GM23338 (cell line): ENCODE results near the gene GABARAP. TPM values are rescaled to one million over a fixed set of nuclear protein-coding genes. Genes with fewer than 3 reads are reported as not detected.

Experiments used
- ATAC-seq: fragments of 200-7000 bp; cut with Tn5 transposase; 3 replicates; pipeline ENCODE4 v1.9.1; 2020
- DNase-seq: peaks from one replicate; pipeline ENCODE4 v3.0.0-alpha.2; 2015; ENCODE audit warnings: low spot score
- H2AFZ ChIP-seq: fragments of 200-600 bp; sonication (generic); 2 replicates; pipeline ENCODE4 v1.8.0; 2016; ENCODE audit warnings: antibody characterized with exemption, mild to moderate bottlenecking, moderate library complexity
- H3F3A ChIP-seq: fragments of 200-600 bp; sonication (generic); replicated peaks from 2 replicates; pipeline ENCODE4 v1.8.0; 2017; ENCODE audit warnings: antibody characterized with exemption, mixed run types, low read depth
- H3K27ac ChIP-seq: fragments of 200-600 bp; sonication (generic); 2 replicates; pipeline ENCODE4 v1.6.1; 2016; ENCODE audit warnings: low read depth
- H3K27me3 ChIP-seq: fragments of 200-600 bp; sonication (generic); 2 replicates; pipeline ENCODE4 v1.8.0; 2016; ENCODE audit warnings: mild to moderate bottlenecking, mixed run types, moderate library complexity; ENCODE audit not compliant: insufficient read depth
- H3K36me3 ChIP-seq: fragments of 200-600 bp; sonication (generic); 2 replicates; pipeline ENCODE4 v1.8.0; 2016; ENCODE audit warnings: mild to moderate bottlenecking; ENCODE audit not compliant: insufficient read depth
- H3K4me1 ChIP-seq: fragments of 200-600 bp; sonication (generic); 2 replicates; pipeline ENCODE4 v1.8.0; 2016; ENCODE audit warnings: mild to moderate bottlenecking, moderate library complexity; ENCODE audit not compliant: insufficient read depth
- H3K4me2 ChIP-seq: fragments of 200-600 bp; sonication (generic); 2 replicates; pipeline ENCODE4 v1.7.1; 2017; ENCODE audit warnings: mixed run types
- H3K4me3 ChIP-seq: fragments of 200-600 bp; sonication (generic); 2 replicates; pipeline ENCODE4 v1.6.1; 2016; ENCODE audit warnings: mixed run types
- H3K79me2 ChIP-seq: fragments of 200-600 bp; sonication (generic); replicated peaks from 2 replicates; pipeline ENCODE4 v1.8.0; 2017; ENCODE audit warnings: mild to moderate bottlenecking; ENCODE audit not compliant: insufficient read depth
- H3K9me2 ChIP-seq: fragments of 200-600 bp; sonication (generic); 2 replicates; pipeline ENCODE4 v1.8.0; 2017; ENCODE audit not compliant: insufficient read depth
- H4K20me1 ChIP-seq: fragments of 200-600 bp; sonication (generic); replicated peaks from 2 replicates; pipeline ENCODE4 v1.8.0; 2017; ENCODE audit warnings: mild to moderate bottlenecking; ENCODE audit not compliant: insufficient read depth
- H3K27ac Mint-ChIP-seq: 2 replicates; pipeline ENCODE4 v1.8.0; 2020; ENCODE audit warnings: inconsistent platforms, mild to moderate bottlenecking, moderate library complexity, mixed read lengths
- H3K27me3 Mint-ChIP-seq: 3 replicates; pipeline ENCODE4 v1.8.0; 2022; ENCODE audit warnings: low read depth, mild to moderate bottlenecking, moderate library complexity, mixed read lengths, inconsistent platforms; ENCODE audit not compliant: insufficient read depth, poor library complexity
- H3K36me3 Mint-ChIP-seq: 3 replicates; pipeline ENCODE4 v1.8.0; 2021; ENCODE audit warnings: low read depth, mild to moderate bottlenecking, inconsistent platforms, moderate library complexity, mixed read lengths
- H3K4me1 Mint-ChIP-seq: 3 replicates; pipeline ENCODE4 v1.8.0; 2020; ENCODE audit warnings: mild to moderate bottlenecking, inconsistent platforms, mixed read lengths
- H3K4me3 Mint-ChIP-seq: 3 replicates; pipeline ENCODE4 v1.8.0; 2021; ENCODE audit warnings: moderate library complexity, mild to moderate bottlenecking, inconsistent platforms, mixed read lengths
- H3K9me3 Mint-ChIP-seq: 3 replicates; pipeline ENCODE4 v1.8.0; 2020; ENCODE audit warnings: moderate library complexity, mild to moderate bottlenecking, inconsistent platforms, mixed read lengths
- EZH2 ChIP-seq: fragments of 200-600 bp; sonication (generic); IDR thresholded peaks from one replicate; pipeline ENCODE4 v1.8.0; 2017; ENCODE audit warnings: antibody characterized with exemption, mild to moderate bottlenecking, low read depth; ENCODE audit not compliant: unreplicated experiment
- NANOG ChIP-seq: IDR thresholded peaks from 2 replicates; pipeline ENCODE4 v1.6.1; 2016; ENCODE audit warnings: antibody characterized with exemption, borderline replicate concordance
- POLR2AphosphoS5 ChIP-seq: IDR thresholded peaks from 2 replicates; pipeline ENCODE4 v1.6.1; 2016; ENCODE audit warnings: antibody characterized with exemption, low read depth
- STAT1 ChIP-seq: IDR thresholded peaks from one replicate; pipeline ENCODE4 v1.6.1; 2016; ENCODE audit warnings: antibody characterized with exemption; ENCODE audit not compliant: unreplicated experiment
- polyA plus RNA-seq: library from polyadenylated mRNA; unstranded; fragments of >200 nt; fragmentation: Nextera tagmentation; extraction: Ambion mirVana; gene quantifications from 2 replicates; pipeline ENCODE4 v1.2.1, GENCODE V29; 2016
- total RNA-seq: library from RNA; depleted of rRNA; stranded (reverse); fragments of >200 nt; shearing (Covaris generic); gene quantifications from 2 replicates; pipeline ENCODE4 v1.2.3, GENCODE V29; 2014
- TF ChIP-seq, protein P1 (sequence below): fragments of 250-450 bp; sonication (Bioruptor Pico); IDR thresholded peaks from 2 replicates; pipeline ENCODE4 v1.5.0; 2020; ENCODE audit warnings: mild to moderate bottlenecking, moderate library complexity

The GABARAP gene
- total and polyA plus RNA-seq, 2 experiments from 2014 or later = 128 to 520 TPM

DNA sequence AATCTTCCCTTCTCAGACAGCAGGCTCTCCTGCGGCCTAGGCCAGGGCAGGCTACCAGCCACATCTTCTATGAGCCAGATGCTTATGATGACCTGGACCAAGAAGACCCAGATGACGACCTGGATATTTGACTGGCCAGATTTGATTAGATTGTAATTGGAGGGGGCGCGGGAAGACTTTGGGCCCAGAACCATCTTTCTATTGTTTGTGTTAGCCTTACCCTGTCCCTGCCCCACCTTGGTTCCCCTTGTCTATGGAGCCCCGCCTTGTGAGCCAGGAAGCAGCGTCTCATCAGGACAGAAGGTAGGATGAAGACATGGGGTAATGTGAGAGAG, 17.3 kb upstream of the GABARAP start:
- Histone ChIP-seq H3K4me1 (peaks cover 9% of the 10 kb centered on the region), H4K20me1 (peaks cover 20% of the 10 kb centered on the region; the same call in 1 of the 2 replicates), H3K9me2 (no peaks in the 10 kb centered on the region), H3K27ac (peak overlapping the region; percentile 66), H3K4me3 (no peak overlapping the region), H3K27me3 (no peaks in the 10 kb centered on the region), H3K4me2 (no peak overlapping the region), H2AFZ (no peak overlapping the region), H3K36me3 (peaks cover 23% of the 10 kb centered on the region), H3F3A (peaks cover 26% of the 10 kb centered on the region), H3K79me2 (peaks cover 27% of the 10 kb centered on the region)
- TF ChIP-seq, protein P1, sequence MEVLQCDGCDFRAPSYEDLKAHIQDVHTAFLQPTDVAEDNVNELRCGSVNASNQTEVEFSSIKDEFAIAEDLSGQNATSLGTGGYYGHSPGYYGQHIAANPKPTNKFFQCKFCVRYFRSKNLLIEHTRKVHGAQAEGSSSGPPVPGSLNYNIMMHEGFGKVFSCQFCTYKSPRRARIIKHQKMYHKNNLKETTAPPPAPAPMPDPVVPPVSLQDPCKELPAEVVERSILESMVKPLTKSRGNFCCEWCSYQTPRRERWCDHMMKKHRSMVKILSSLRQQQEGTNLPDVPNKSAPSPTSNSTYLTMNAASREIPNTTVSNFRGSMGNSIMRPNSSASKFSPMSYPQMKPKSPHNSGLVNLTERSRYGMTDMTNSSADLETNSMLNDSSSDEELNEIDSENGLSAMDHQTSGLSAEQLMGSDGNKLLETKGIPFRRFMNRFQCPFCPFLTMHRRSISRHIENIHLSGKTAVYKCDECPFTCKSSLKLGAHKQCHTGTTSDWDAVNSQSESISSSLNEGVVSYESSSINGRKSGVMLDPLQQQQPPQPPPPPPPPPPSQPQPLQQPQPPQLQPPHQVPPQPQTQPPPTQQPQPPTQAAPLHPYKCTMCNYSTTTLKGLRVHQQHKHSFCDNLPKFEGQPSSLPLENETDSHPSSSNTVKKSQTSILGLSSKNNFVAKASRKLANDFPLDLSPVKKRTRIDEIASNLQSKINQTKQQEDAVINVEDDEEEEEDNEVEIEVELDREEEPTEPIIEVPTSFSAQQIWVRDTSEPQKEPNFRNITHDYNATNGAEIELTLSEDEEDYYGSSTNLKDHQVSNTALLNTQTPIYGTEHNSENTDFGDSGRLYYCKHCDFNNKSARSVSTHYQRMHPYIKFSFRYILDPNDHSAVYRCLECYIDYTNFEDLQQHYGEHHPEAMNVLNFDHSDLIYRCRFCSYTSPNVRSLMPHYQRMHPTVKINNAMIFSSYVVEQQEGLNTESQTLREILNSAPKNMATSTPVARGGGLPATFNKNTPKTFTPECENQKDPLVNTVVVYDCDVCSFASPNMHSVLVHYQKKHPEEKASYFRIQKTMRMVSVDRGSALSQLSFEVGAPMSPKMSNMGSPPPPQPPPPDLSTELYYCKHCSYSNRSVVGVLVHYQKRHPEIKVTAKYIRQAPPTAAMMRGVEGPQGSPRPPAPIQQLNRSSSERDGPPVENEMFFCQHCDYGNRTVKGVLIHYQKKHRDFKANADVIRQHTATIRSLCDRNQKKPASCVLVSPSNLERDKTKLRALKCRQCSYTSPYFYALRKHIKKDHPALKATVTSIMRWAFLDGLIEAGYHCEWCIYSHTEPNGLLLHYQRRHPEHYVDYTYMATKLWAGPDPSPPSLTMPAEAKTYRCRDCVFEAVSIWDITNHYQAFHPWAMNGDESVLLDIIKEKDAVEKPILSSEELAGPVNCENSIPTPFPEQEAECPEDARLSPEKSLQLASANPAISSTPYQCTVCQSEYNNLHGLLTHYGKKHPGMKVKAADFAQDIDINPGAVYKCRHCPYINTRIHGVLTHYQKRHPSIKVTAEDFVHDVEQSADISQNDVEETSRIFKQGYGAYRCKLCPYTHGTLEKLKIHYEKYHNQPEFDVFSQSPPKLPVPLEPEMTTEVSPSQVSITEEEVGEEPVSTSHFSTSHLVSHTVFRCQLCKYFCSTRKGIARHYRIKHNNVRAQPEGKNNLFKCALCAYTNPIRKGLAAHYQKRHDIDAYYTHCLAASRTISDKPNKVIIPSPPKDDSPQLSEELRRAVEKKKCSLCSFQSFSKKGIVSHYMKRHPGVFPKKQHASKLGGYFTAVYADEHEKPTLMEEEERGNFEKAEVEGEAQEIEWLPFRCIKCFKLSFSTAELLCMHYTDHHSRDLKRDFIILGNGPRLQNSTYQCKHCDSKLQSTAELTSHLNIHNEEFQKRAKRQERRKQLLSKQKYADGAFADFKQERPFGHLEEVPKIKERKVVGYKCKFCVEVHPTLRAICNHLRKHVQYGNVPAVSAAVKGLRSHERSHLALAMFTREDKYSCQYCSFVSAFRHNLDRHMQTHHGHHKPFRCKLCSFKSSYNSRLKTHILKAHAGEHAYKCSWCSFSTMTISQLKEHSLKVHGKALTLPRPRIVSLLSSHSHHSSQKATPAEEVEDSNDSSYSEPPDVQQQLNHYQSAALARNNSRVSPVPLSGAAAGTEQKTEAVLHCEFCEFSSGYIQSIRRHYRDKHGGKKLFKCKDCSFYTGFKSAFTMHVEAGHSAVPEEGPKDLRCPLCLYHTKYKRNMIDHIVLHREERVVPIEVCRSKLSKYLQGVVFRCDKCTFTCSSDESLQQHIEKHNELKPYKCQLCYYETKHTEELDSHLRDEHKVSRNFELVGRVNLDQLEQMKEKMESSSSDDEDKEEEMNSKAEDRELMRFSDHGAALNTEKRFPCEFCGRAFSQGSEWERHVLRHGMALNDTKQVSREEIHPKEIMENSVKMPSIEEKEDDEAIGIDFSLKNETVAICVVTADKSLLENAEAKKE (CRISPR knock-in tag) = no peak
- TF ChIP-seq EZH2 (no peak), STAT1 (no peak), NANOG (no peak)
- ATAC-seq (no peak), DNase-seq (no peak)
- H3K4me3 Mint-ChIP-seq = peak overlapping the region; percentile 91; the same call in 1 of the 3 replicates
- H3K27ac Mint-ChIP-seq = peak overlapping the region; percentile 67
- peaks cover 57% of the 10 kb centered on the region for H3K36me3 Mint-ChIP-seq
- peaks cover 33% of the 10 kb centered on the region for H3K27me3 Mint-ChIP-seq
- peaks cover 25% of the 10 kb centered on the region for H3K4me1 Mint-ChIP-seq
- no peaks in the 10 kb centered on the region; the same call in 2 of the 3 replicates for H3K9me3 Mint-ChIP-seq

DNA sequence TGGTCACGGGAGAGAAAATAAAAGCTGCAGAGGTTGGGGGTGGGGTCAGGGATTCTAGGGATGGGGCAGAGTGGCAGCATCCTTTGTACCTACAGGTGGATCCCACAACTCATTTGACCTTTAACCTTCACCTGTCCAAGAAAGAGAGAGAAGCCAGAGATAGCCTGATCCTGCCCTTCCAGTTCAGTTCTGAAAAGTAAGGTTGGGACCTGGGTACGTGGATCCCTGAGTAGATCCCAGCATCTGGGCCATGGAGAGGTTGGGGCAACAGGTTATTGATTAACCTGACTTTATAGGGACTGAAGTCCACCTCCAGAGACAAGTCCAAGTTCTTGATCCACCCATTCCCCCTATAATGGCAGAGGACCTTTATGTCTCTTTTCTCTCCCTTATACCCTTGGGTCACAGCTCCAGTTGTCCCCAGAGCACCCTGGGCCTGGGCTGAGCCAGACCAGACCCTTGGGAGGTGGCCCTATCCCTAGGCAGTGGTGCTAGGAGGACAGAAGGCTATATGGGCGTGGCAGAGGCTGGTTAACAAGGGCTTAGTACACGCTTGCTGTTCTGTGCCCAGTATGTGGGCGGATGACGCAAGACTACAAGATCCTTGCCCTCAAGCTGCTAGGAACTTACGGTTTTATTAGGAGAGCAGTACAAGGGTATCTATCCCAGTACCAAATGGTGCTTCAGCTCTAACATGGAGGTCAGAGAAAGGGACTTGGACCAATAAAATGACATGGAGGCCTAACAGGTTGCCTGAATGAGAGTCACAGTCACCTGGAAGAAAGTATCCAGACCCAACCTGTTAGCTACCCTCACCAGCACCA, 16.7 kb upstream of the GABARAP start:
- Histone ChIP-seq H3K9me2 (no peaks in the 10 kb centered on the region), H3K4me3 (no peak overlapping the region), H2AFZ (no peak overlapping the region), H3K27me3 (no peaks in the 10 kb centered on the region), H3K27ac (peak overlapping the region; percentile 66), H3K79me2 (peaks cover 30% of the 10 kb centered on the region), H3K4me2 (no peak overlapping the region), H4K20me1 (peaks cover 20% of the 10 kb centered on the region; the same call in 1 of the 2 replicates), H3K36me3 (peaks cover 23% of the 10 kb centered on the region), H3K4me1 (peaks cover 5% of the 10 kb centered on the region), H3F3A (peaks cover 28% of the 10 kb centered on the region)
- Mint-ChIP-seq H3K4me1 (peaks cover 19% of the 10 kb centered on the region), H3K4me3 (peak overlapping the region; percentile 91; the same call in 2 of the 3 replicates), H3K9me3 (no peaks in the 10 kb centered on the region; the same call in 2 of the 3 replicates), H3K36me3 (peaks cover 60% of the 10 kb centered on the region), H3K27ac (peak overlapping the region; percentile 67), H3K27me3 (peaks cover 29% of the 10 kb centered on the region)
- DNase-seq (no peak), ATAC-seq (no peak)
- TF ChIP-seq POLR2AphosphoS5 (peak; percentile 41; the same call in 1 of the 2 replicates), NANOG (no peak)
